NCI-H2227 treated with DMSO at 0.1 percent for 48 hours (cell line): ENCODE data around the gene APLP2.
"Not testable (repeated sequence)": the region's sequence is repeated elsewhere in the genome, so short reads cannot be mapped to it uniquely, and the experiment has no call there.

Source experiments
- DNase-seq: peaks from one replicate; lab custom pipeline; 2025; lab: John Stamatoyannopoulos, UW

The APLP2 gene

GRCh38 chr11:130148796-130149326 is 79.2 kb downstream of the APLP2 start:
- DNase-seq: no peak

- DNase-seq: no peak
Measured at GRCh38 chr11:130150790-130151189, 81.1 kb downstream of the APLP2 start.

- DNase-seq: no peak
Measured at GRCh38 chr11:130151196-130151595, 81.5 kb downstream of the APLP2 start.

- no peak for DNase-seq
Measured at GRCh38 chr11:130156108-130157022, 86.7 kb downstream of the APLP2 start.

GRCh38 chr11:130157101-130157500 is 87.4 kb downstream of the APLP2 start:
- DNase-seq: no peak

- DNase-seq: no peak
Measured at GRCh38 chr11:130157840-130158239, 88.1 kb downstream of the APLP2 start.

GRCh38 chr11:130159139-130159538 is 89.4 kb downstream of the APLP2 start:
- DNase-seq: no peak

GRCh38 chr11:130159657-130160497 is 90.2 kb downstream of the APLP2 start, which contains the start of gene ST14:
Gene ST14, plus strand, starts transcription at chr11:130159782. Its CDS starts 198 bp downstream, at chr11:130159980.
- no peak for DNase-seq

- no peak for DNase-seq
Measured at GRCh38 chr11:130160498-130161155, 90.9 kb downstream of the APLP2 start.

GRCh38 chr11:130161441-130162145 is 91.9 kb downstream of the APLP2 start:
- DNase-seq: no peak

GRCh38 chr11:130162733-130163132 is 93.0 kb downstream of the APLP2 start:
- DNase-seq: no peak

GRCh38 chr11:130163346-130164220 is 93.9 kb downstream of the APLP2 start:
- DNase-seq: no peak

- DNase-seq: no peak
Measured at GRCh38 chr11:130164221-130164570, 94.5 kb downstream of the APLP2 start.

- no peak for DNase-seq
Measured at GRCh38 chr11:130165601-130166456, 96.1 kb downstream of the APLP2 start.

- no peak for DNase-seq
Measured at GRCh38 chr11:130166457-130166784, 96.7 kb downstream of the APLP2 start.

- DNase-seq: no peak
Measured at GRCh38 chr11:130167146-130167545, 97.5 kb downstream of the APLP2 start.

GRCh38 chr11:130168105-130168504 is 98.4 kb downstream of the APLP2 start:
- no peak for DNase-seq

GRCh38 chr11:130170345-130170744 is 100.7 kb downstream of the APLP2 start:
- no peak for DNase-seq

GRCh38 chr11:130171534-130171933 is 101.8 kb downstream of the APLP2 start:
- DNase-seq: no peak

GRCh38 chr11:130172001-130172400 is 102.3 kb downstream of the APLP2 start:
- not testable (repeated sequence) for DNase-seq
